ENCODE results near the gene AQP1. TPM values are rescaled to one million over a fixed set of nuclear protein-coding genes. Genes with fewer than 3 reads are reported as not detected.

Gene AQP1
- total RNA-seq, 1 donor from 2014 or later = 2.5 TPM

- no peak for TF ChIP-seq CTCF (IDR thresholded peaks at IDR 0.05; ENCODE audit: insufficient read depth, low read length, poor library complexity, severe bottlenecking)
- H3K36me3 ChIP-seq (ENCODE audit: control insufficient read depth, insufficient read depth, low read length) = no peaks in the 10 kb centered on the region
- no peak overlapping the region for H3K4me3 ChIP-seq (ENCODE audit: low read depth, low read length)
- DNase-seq (ENCODE audit: low read depth) = no peak
- H3K27me3 ChIP-seq (ENCODE audit: control insufficient read depth, insufficient read depth, low read length) = peaks cover 3% of the 10 kb centered on the region
Measured at GRCh38 chr7:30903146-30903545, 8.5 kb upstream of the AQP1 start.

GRCh38 chr7:30904561-30904960, 7.1 kb upstream of the AQP1 start:
- Histone ChIP-seq H3K4me3 (ENCODE audit: low read depth, low read length) (no peak overlapping the region), H3K27me3 (ENCODE audit: control insufficient read depth, insufficient read depth, low read length) (no peaks in the 10 kb centered on the region), H3K36me3 (ENCODE audit: control insufficient read depth, insufficient read depth, low read length) (no peaks in the 10 kb centered on the region)
- no peak for TF ChIP-seq CTCF (IDR thresholded peaks at IDR 0.05; ENCODE audit: insufficient read depth, low read length, poor library complexity, severe bottlenecking)
- DNase-seq (ENCODE audit: low read depth) = no peak

- Histone ChIP-seq H3K36me3 (ENCODE audit: control insufficient read depth, insufficient read depth, low read length) (no peaks in the 10 kb centered on the region), H3K27me3 (ENCODE audit: control insufficient read depth, insufficient read depth, low read length) (no peaks in the 10 kb centered on the region), H3K4me3 (ENCODE audit: low read depth, low read length) (no peak overlapping the region)
- no peak for DNase-seq (ENCODE audit: low read depth)
- TF ChIP-seq CTCF (IDR thresholded peaks at IDR 0.05; ENCODE audit: insufficient read depth, low read length, poor library complexity, severe bottlenecking) = no peak
Measured at GRCh38 chr7:30905078-30906012, 6.3 kb upstream of the AQP1 start.

GRCh38 chr7:30906014-30906413, 5.6 kb upstream of the AQP1 start:
- no peak for TF ChIP-seq CTCF (IDR thresholded peaks at IDR 0.05; ENCODE audit: insufficient read depth, low read length, poor library complexity, severe bottlenecking)
- no peak overlapping the region for H3K4me3 ChIP-seq (ENCODE audit: low read depth, low read length)
- no peak for DNase-seq (ENCODE audit: low read depth)
- H3K27me3 ChIP-seq (ENCODE audit: control insufficient read depth, insufficient read depth, low read length) = no peaks in the 10 kb centered on the region
- no peaks in the 10 kb centered on the region for H3K36me3 ChIP-seq (ENCODE audit: control insufficient read depth, insufficient read depth, low read length)

GRCh38 chr7:30906515-30907240, 5.0 kb upstream of the AQP1 start:
- TF ChIP-seq CTCF (IDR thresholded peaks at IDR 0.05; ENCODE audit: insufficient read depth, low read length, poor library complexity, severe bottlenecking) = no peak
- no peak for DNase-seq (ENCODE audit: low read depth)
- Histone ChIP-seq H3K27me3 (ENCODE audit: control insufficient read depth, insufficient read depth, low read length) (no peaks in the 10 kb centered on the region), H3K4me3 (ENCODE audit: low read depth, low read length) (no peak overlapping the region), H3K36me3 (ENCODE audit: control insufficient read depth, insufficient read depth, low read length) (no peaks in the 10 kb centered on the region)

All from kidney epithelial cell (primary cell).